M059J (cell line): ENCODE measurements around the gene DIAPH3. TPM values are rescaled to one million over a fixed set of nuclear protein-coding genes. Genes with fewer than 3 reads are reported as not detected.

ENCODE experiments used
- DNase-seq: peaks from one replicate; pipeline ENCODE4 v3.0.0-alpha.2; 2012; ENCODE audit warnings: low read depth
- total RNA-seq: library from RNA; depleted of rRNA; stranded (reverse); fragments of >200 nt; shearing (Covaris generic); gene quantifications from 2 replicates; pipeline ENCODE4 v1.2.3, GENCODE V29; 2014

DIAPH3 gene
- total RNA-seq, 1 experiment from 2014 or later, result 17.2 TPM

DNA sequence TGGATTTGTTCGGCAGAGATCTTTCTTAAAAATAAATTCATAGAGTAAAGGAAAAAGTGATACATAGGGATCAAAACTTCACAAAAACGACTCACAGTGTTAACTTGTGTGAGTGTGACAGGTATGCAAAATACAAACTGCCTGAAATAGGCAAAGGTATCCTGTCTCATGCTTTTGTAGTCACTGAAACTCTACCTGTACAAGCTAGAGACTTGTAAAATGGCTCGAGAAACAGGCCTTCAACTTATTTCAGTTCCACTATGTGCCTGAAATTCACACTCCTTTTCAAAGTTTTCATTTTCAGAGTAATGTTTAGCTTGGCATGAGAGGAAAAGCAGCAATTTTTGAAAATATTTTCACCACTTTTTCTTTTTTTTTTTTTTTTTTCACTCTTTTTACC, 290.4 kb downstream of the DIAPH3 start:
- DNase-seq, result no peak

DNA sequence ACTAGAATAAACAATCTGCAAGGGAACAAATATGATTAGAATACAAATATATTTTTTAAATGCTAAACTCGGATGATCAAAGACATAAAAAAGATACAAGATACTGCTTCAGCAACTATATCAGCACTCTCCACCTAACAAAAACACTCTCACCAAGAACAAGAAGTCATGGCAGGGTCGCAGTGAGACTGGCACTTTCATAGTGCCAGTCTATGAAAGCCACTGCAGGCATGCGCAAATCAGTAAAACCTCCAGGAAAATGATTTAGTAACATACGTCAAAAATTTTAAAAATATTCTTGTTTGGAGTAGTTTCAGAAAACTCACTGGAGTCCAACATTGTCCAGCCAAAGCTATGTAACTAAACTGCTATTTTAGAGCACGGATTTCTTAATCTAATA, 295.9 kb downstream of the DIAPH3 start:
- DNase-seq, result no peak

- DNase-seq, result peak; percentile 48
Measured at GRCh38 chr13:59865398-59865797, 298.3 kb downstream of the DIAPH3 start.

DNA sequence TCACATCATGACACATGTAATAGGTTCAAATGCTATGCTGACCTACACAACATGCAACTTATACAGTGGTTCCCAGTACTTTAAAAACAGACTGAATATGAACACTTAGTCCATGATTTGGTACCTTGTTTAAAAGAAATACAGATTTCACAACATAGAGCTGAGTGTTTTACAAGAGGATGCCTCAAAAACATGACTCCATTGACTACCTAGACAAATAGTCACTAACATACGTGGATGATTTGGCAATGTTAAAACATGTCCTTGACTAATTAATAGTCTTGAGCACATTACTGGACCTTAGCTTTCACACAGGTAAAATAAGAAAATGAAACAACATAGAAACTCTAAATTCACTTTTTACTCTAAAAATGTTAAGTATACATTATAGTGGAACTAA, 300.1 kb downstream of the DIAPH3 start:
- DNase-seq, result no peak

- no peak for DNase-seq
Measured at GRCh38 chr13:59861676-59862075, 302.1 kb downstream of the DIAPH3 start.

DNA sequence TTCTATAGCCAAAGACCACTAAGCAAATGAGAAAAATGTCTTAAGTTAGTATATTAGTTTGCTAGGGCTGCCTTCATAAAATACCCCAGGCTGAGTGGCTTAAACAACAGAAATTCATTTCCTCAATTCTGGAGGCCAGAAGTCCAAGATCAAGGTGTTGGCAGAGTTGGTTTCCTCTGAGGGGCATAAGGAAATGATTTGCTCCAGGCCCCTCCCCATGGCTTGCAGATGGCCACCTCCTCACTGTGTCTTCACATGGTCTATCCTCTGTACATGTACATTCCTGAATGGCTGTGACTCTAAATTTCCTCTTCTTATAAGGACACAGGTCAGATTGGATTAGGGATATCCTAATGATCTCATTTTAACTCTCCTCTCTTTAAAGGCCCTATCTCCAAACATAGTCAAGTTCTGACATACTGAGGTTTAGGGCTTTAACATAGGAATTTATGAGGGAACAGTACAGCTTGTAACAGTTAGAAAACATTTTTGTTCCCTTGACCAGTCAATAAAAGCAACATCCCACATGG, 307.4 kb downstream of the DIAPH3 start:
- DNase-seq, result no peak

GRCh38 chr13:59846845-59847620, 316.7 kb downstream of the DIAPH3 start:
- DNase-seq, result no peak

DNA sequence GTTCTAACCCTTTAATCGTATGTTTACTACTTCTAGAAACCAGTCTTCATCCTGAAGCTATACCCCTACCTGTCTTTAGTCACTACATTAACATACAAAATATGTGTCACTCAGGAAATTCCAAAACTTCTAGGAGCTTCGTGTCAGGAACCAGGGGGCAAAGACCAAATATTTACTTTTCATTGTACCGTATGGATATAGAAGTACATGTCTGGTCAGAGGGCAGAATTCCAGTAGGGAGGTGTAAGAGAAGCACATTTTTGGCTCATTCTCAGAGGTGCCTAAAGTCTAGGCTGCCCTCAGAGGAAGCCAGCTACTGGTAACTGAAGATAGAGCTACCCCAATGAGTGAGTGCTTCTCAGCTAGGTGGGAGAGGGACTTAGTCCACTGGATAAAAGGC, 320.7 kb downstream of the DIAPH3 start:
- no peak for DNase-seq

DNA sequence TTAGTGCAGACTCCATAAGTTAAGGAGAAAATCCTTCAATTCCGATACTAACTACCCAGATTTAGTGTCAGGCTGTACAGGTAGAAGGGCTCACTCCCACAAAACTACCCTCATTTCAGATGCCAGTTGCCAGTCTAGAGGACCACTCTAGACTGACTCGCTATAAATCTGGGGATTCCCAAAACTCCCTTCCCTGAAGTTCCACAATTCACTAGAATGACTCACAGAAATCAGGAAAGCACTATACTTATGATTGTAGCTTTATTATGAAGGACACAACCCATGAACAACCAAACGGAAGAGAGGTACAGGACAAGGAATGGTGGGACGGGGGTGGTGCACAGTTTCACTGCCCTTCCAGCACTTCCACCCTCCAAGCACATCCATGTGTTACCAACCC, 321.2 kb downstream of the DIAPH3 start:
- no peak for DNase-seq

- DNase-seq, result no peak
Measured at GRCh38 chr13:59839186-59839585, 324.5 kb downstream of the DIAPH3 start.

DNA sequence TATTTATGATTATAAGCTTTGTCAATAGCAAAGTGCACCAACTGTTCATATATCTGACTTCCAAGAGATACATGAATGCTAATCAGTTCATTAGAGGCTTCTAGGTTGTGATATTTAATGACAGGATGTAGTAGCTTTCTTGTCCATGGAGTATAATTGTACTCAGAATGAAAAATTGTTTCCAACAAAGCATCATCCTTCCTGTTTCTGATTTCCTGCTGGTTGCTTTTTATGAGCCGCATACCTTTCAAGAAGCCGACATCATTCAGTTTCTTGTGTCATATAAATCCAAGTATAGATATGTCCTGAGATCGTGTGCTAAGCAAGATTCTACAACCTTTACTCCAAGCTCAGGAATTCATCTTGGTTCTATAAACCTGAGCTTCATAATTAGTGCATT, 326.6 kb downstream of the DIAPH3 start:
- no peak for DNase-seq

DNA sequence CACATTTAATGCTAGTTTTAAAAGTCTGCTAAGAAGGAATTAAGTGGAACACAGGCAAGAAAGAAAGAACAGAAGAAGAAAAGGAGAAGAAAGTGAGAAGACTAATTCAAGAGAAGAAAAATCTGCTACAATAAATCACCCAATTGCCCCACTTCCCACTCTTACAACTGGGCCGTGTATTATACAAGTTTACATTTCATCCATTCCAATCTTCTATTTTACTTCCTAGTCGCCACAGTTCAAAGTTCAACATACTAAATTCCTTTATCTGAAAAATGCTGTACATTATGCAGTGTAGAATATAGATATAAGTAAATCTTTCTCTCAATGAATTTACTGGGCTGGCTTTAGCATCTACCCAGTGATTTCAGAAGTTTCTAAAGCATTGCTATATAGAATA, 328.2 kb downstream of the DIAPH3 start:
- no peak for DNase-seq

GRCh38 chr13:59834801-59835200, 328.9 kb downstream of the DIAPH3 start:
- DNase-seq, result peak; percentile 64

- DNase-seq, result no peak
Measured at GRCh38 chr13:59829690-59830089, 334.0 kb downstream of the DIAPH3 start.

DNA sequence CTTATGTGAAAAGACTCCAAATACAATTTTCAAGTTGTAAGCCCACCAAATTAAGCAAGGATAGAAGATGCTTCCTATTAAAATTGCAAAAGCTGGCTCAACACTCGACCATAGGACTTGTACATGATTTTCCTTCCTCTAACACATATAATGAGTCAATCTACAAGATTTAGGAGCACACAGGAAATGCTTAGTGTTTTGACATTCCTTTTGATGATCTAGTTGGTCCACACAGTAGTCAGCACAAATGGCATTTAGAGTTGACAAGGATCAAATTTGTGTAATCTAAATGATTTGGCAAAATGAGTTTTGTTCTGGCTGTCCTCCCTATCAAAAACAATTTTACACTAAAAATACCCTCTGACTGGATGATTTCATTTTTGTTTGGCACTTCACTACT, 340.2 kb downstream of the DIAPH3 start:
- DNase-seq, result peak; percentile 73

DNA sequence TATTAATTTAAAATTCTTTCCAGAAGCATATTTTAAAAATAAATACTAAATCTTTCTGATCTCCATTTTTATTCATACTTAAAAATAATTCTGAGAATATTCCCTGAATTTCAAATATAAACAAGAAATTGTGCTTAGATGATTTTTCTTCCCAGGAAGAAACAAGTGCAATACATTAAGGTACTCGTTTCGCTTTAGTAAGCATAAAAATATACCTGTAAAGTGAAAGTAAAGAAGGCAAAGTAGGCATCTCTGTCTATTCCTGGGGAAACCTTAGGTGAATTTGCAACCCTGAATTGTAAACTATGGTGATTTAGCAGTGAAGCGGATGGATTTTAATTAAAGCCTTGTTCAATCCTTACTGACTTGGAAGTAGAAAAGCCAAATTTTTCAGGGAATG, 354.2 kb downstream of the DIAPH3 start:
- DNase-seq, result no peak

- DNase-seq, result no peak
Measured at GRCh38 chr13:59806801-59807200, 356.9 kb downstream of the DIAPH3 start.

GRCh38 chr13:59801107-59801880, 362.4 kb downstream of the DIAPH3 start:
- no peak for DNase-seq

GRCh38 chr13:59793107-59793506, 370.6 kb downstream of the DIAPH3 start:
- no peak for DNase-seq

DNA sequence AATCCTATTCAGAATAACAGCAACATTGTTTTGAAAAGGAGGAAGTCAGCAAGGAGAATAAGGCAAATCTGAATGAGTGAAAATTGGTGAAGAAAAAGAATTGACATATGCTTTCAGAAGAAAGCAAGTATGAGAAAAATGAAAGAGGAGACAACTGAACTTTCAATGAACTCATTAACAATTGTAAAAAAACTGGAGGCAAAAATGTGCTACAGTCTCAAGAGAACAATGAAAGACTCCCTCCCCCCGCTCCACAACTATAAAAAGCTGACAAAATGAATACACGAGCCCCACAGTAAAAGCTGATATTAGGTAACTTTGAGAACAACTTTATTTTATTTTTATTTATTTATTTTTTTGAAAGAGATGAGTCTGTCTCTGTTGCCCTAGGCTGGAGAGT, 373.1 kb downstream of the DIAPH3 start:
- no peak for DNase-seq

- no peak for DNase-seq
Measured at GRCh38 chr13:59789558-59789957, 374.2 kb downstream of the DIAPH3 start.

- DNase-seq, result no peak
Measured at GRCh38 chr13:59787679-59788078, 376.0 kb downstream of the DIAPH3 start.

- DNase-seq, result no peak
Measured at GRCh38 chr13:59782696-59783095, 381.0 kb downstream of the DIAPH3 start.
